ENCODE measurements around the gene SEMA4B. TPM values are rescaled to one million over a fixed set of nuclear protein-coding genes. Genes with fewer than 3 reads are reported as not detected.
A peak's percentile ranks its signal among the peaks of the same experiment; 100 is the strongest.

SEMA4B gene
- total and polyA plus RNA-seq, 2 experiments from 2014 or later = 16.7 to 48.2 TPM

DNA sequence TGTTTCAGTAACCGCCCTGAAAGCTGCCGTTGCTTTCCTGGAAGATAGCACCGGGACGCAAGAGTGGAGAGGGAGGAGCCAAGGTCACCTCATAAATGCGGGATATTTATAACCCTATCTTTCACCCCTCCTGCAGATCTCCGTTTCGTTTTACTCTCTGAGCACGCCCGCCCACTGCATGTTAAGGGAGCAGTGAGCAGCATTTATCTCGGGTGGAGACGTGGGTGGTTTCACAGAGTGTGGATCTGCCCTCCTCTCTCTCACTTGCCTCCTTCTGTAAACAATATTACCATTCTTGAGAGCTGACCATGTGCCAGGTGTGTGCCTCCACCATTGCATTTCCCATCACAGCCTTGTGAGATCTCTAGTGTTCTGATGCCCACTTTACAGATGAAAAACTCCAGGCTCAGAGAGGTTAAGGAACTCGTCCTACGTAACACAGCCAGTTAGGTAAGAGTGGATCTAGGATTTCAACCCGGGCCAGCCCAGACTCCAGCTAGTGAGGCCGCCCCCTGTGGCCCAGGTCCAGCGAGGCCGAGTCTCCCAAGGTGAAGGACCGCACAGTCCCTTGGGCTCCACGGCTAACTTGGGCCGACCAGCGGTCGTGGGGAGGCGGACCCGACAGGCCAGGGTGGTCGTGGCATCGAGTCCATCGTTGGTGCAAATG lies 16.9 kb upstream of the SEMA4B start:
- Histone ChIP-seq H4K20me1 (replicated peaks; ENCODE audit: insufficient read depth) (no peaks in the 10 kb centered on the region), H3F3A (replicated peaks; ENCODE audit: low read depth) (peaks cover 11% of the 10 kb centered on the region), H3K4me1 (ENCODE audit: insufficient read depth) (peaks cover 22% of the 10 kb centered on the region), H3K79me2 (replicated peaks; ENCODE audit: insufficient read depth) (no peaks in the 10 kb centered on the region), H3K27me3 (ENCODE audit: insufficient read depth) (no peaks in the 10 kb centered on the region), H3K27ac (ENCODE audit: low read depth) (no peak overlapping the region), H3K4me3 (peak overlapping the region; percentile 62), H3K4me2 (peak overlapping the region; percentile 96; the same call in 1 of the 2 replicates), H2AFZ (peak overlapping the region; percentile 87), H3K36me3 (ENCODE audit: insufficient read depth) (no peaks in the 10 kb centered on the region), H3K9me2 (ENCODE audit: insufficient read depth) (no peaks in the 10 kb centered on the region)
- no peak for TF ChIP-seq POLR2AphosphoS5 (IDR thresholded peaks at IDR 0.05; ENCODE audit: low read depth)
- TF ChIP-seq, protein P1, sequence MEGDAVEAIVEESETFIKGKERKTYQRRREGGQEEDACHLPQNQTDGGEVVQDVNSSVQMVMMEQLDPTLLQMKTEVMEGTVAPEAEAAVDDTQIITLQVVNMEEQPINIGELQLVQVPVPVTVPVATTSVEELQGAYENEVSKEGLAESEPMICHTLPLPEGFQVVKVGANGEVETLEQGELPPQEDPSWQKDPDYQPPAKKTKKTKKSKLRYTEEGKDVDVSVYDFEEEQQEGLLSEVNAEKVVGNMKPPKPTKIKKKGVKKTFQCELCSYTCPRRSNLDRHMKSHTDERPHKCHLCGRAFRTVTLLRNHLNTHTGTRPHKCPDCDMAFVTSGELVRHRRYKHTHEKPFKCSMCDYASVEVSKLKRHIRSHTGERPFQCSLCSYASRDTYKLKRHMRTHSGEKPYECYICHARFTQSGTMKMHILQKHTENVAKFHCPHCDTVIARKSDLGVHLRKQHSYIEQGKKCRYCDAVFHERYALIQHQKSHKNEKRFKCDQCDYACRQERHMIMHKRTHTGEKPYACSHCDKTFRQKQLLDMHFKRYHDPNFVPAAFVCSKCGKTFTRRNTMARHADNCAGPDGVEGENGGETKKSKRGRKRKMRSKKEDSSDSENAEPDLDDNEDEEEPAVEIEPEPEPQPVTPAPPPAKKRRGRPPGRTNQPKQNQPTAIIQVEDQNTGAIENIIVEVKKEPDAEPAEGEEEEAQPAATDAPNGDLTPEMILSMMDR (conservative IDR thresholded peaks at IDR 0.05; ENCODE audit: low read depth in 2 of 2) = peak in 1 of 2 experiments; percentile 17; a peak in 1 of 4 replicates
- ATAC-seq (peak; percentile 47), DNase-seq (ENCODE audit: low spot score) (peak; percentile 52)
- Mint-ChIP-seq H3K9me3 (no peaks in the 10 kb centered on the region), H3K27me3 (ENCODE audit: insufficient read depth, low read depth, poor library complexity) (peaks cover 5% of the 10 kb centered on the region), H3K4me1 (peaks cover 31% of the 10 kb centered on the region), H3K4me3 (peak overlapping the region; percentile 64), H3K27ac (no peak overlapping the region), H3K36me3 (ENCODE audit: low read depth) (no peaks in the 10 kb centered on the region)

- peak overlapping the region; percentile 52; the same call in 1 of the 2 replicates for H3K27ac Mint-ChIP-seq
- Histone ChIP-seq H3K27me3 (ENCODE audit: insufficient read depth) (no peaks in the 10 kb centered on the region), H3K27ac (ENCODE audit: low read depth) (peak overlapping the region; percentile 39; the same call in 1 of the 2 replicates), H3F3A (replicated peaks; ENCODE audit: low read depth) (peaks cover 11% of the 10 kb centered on the region), H4K20me1 (replicated peaks; ENCODE audit: insufficient read depth) (no peaks in the 10 kb centered on the region), H3K79me2 (replicated peaks; ENCODE audit: insufficient read depth) (no peaks in the 10 kb centered on the region), H3K4me1 (ENCODE audit: insufficient read depth) (peaks cover 22% of the 10 kb centered on the region), H3K4me3 (peak overlapping the region; percentile 62), H3K4me2 (peak overlapping the region; percentile 96), H3K9me2 (ENCODE audit: insufficient read depth) (no peaks in the 10 kb centered on the region), H2AFZ (peak overlapping the region; percentile 87), H3K36me3 (ENCODE audit: insufficient read depth) (no peaks in the 10 kb centered on the region)
- ATAC-seq (peak; percentile 90), DNase-seq (ENCODE audit: low spot score) (peak; percentile 83)
- H3K36me3 Mint-ChIP-seq (ENCODE audit: low read depth) = no peaks in the 10 kb centered on the region
- H3K9me3 Mint-ChIP-seq = no peaks in the 10 kb centered on the region
- H3K27me3 Mint-ChIP-seq (ENCODE audit: insufficient read depth, low read depth, poor library complexity) = peaks cover 4% of the 10 kb centered on the region
- H3K4me1 Mint-ChIP-seq = peaks cover 31% of the 10 kb centered on the region
- peak overlapping the region; percentile 68 for H3K4me3 Mint-ChIP-seq
- TF ChIP-seq POLR2AphosphoS5 (IDR thresholded peaks at IDR 0.05; ENCODE audit: low read depth) (peak; percentile 56; the same call in 1 of the 2 replicates), ZNF331 (CRISPR knock-in tag; IDR thresholded peaks at IDR 0.05; ENCODE audit: low read depth) (no peak), JUNB (IDR thresholded peaks at IDR 0.05; ENCODE audit: unreplicated experiment) (no peak), EZH2phosphoT487 (IDR thresholded peaks at IDR 0.05; ENCODE audit: unreplicated experiment) (no peak), ZNF114 (CRISPR knock-in tag; IDR thresholded peaks at IDR 0.05) (no peak), CREB1 (CRISPR knock-in tag; IDR thresholded peaks at IDR 0.05; ENCODE audit: low read depth) (no peak), STAT1 (IDR thresholded peaks at IDR 0.05; ENCODE audit: unreplicated experiment) (no peak), ETS1 (IDR thresholded peaks at IDR 0.05) (0 out of 2 replicates have a peak, but pooled peaks have one; percentile 35)
Observed at GRCh38 chr15:90184786-90185704, 16.1 kb upstream of the SEMA4B start.

All from GM23338 (cell line).